Caki2 (cell line): ENCODE measurements around the gene KLHL2. TPM values are rescaled to one million over a fixed set of nuclear protein-coding genes. Genes with fewer than 3 reads are reported as not detected.
"Not testable (repeated sequence)": the region's sequence is repeated elsewhere in the genome, so short reads cannot be mapped to it uniquely, and the experiment has no call there.

Experiments
- DNase-seq: peaks from one replicate; pipeline ENCODE4 v3.0.0-alpha.2; 2015; ENCODE audit warnings: low read depth
- in situ Hi-C: cut with HindIII; loops from 2 replicates; pipeline ENCODE4 v1.10.0; 2016; ENCODE audit warnings: low sequenced_read_pairs, low pct_unique_long_range_greater_than_20kb, mixed read lengths
- total RNA-seq: library from RNA; depleted of rRNA; stranded (reverse); fragments of >200 nt; shearing (Covaris generic); gene quantifications from 2 replicates; pipeline ENCODE4 v1.2.3, GENCODE V29; 2014; ENCODE audit warnings: low replicate concordance

KLHL2 gene
- total RNA-seq, 1 experiment from 2014 or later, result 10.1 TPM

DNA sequence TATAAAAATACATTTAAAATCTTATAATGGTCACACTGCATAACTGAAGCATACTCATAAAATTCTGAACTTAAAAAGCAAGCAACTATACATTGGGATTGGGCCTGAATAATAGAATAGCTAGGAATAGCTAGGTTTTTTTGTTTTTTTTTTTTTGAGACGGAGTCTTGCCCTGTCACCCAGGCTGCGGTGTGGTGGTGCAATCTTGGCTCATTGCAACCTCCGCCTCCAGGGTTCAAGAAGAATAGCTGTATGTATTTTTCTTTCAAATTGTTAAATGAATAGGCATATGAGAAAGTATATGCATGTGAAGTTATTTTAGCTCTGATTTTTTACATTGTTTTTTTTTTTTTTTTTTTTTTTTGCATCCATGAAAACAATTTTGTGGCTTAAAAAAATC is 56.1 kb downstream of the KLHL2 start:
- in situ Hi-C loops, DNase-seq: not testable (repeated sequence)

DNA sequence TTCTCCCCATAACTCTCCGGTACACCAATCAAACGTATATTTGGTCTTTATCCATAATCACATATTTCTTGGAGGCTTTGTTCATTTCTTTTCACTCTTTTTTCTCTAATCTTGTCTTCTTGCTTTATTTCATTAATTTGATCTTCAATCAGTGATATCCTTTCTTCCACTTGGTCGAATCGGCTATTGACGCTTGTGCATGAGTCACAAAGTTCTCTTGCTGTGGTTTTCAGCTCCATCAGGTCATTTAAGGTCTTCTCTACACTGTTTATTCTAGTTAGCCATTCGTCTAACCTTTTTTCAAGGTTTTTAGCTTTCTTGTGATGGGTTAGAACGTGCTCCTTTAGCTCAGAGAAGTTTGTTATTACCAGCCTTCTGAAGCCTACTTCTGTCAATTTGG is 62.6 kb downstream of the KLHL2 start:
- DNase-seq, result peak; percentile 4

DNA sequence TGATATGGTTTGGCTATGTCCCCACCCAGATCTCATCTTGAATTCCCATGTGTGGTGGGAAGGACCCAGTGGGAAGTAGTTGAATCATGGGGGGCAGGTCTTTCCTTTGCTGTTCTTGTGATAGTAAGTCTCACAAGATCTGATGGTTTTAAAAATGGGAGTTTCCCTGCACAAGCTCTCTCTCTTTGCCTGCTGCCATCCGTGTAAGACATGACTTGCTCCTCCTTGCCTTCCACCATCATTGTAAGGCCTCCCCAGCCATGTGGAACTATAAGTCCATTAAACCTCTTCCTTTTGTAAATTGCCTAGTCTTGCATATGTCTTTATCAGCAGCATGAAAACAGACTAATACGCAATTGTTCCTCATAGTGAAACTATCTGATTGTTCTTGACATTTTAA is 66.1 kb downstream of the KLHL2 start:
- in situ Hi-C loops, DNase-seq: not testable (repeated sequence)

More for the DNA sequence above, 62.6 kb downstream of the KLHL2 start:
- in situ Hi-C loops, result not testable (repeated sequence)

DNA sequence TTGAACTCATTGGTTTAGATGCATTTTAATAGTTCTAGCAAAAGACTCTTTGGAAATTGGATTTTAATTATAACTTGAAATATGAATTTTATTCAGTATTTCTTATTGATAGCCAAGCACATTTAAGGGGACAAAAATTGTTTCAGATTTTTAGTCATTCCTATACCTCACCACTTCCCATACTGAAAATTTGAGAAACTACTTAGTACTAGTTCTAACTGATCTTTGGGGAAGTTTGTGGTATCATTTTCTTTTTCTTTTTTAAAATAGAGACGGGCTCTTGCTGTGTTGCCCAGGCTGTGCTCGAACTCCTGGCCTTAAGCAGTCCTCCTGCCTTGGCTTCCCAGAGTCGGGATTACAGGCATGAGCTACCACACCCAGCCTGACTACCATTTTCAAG is 68.0 kb downstream of the KLHL2 start:
- in situ Hi-C loops, DNase-seq: not testable (repeated sequence)

DNA sequence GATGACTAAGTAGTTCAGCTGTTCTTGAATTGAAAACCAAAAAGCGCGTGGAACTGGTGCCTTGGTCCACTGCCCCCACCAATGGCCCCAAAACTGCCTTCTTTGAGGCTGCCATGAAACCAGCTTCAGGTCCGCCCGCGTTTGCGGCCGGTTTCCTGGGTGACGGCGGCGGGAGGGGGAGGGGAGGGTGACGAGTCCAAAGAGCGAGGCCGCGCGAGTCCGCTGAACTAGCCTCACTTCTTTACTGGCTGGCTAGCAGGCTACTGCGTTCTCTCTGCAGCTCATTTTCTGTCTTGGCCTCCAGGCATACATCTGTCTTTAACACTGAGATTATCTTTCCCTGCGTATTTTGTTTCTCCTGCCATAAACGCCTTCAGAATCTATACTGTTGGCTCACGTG is 72.2 kb downstream of the KLHL2 start:
- DNase-seq, in situ Hi-C loops: not testable (repeated sequence)

DNA sequence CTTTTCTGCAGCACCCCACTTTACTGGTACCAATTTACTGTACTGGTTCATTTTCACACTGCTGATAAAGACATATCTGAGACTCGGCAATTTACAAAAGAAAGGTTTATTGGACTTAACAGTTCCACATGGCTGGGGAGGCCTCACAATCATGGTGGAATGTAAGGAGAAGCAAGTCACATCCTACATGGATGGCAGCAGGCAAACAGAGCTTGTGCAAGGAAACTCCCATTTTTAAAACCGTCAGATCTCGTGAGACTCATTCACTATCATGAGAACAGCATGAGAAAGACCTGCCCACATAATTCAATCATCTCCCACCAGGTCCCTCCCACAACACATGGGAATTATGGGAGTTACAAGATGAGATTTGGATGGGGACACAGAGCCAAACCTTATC is 77.3 kb downstream of the KLHL2 start:
- DNase-seq, in situ Hi-C loops: not testable (repeated sequence)

DNA sequence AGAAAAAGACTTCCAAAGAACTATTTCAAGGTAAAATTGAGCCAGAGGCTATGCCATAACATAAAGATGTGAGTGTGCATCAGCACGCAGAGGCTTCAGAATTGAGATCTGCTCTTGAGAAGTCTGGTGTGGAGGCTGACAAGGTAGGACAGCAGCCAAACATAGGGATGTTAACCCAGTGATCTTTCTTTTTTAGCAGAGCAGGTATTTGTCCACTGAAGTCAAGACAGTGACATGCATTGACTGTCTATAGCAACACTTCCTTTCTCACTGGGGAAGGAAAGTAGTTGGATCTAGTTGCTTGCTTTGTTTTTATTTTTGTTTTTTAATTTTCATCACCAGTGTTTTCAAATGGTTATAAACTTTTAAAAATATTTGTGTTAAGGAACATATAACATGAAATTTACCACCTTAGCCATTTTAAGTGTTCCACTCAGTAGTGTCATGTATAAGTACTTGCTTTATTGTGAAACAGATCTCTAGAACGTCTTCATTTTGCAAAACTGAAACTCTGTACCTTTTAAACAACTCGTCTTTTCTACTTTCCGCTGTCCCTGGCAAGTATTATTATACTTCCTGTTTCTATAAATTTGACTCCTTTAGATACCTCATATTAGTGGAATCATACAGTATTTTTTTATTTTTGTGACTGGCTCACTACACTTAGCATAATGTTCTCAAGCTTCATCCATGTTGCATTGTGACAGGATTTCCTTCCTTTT is 79.4 kb downstream of the KLHL2 start:
- DNase-seq, in situ Hi-C loops: not testable (repeated sequence)

DNA sequence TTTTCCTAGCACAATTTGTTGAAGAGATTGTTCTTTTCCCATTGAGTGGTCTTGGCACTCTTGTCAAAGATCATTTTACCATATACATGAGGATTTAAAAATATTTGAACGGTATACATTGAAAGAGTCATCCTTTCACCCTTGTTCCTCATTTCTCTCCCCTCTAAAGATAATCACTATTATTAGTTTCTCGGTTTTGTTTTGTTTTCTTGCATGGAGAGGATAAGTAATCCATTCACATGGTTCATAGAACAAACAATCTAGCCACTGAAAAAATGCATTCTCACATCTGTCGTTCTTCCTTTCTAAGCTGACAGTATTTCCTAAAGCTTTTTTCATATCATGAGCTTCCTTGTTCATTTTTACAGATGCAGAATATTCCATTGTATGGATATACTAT is 80.9 kb downstream of the KLHL2 start:
- in situ Hi-C loops, result no loop called here

DNA sequence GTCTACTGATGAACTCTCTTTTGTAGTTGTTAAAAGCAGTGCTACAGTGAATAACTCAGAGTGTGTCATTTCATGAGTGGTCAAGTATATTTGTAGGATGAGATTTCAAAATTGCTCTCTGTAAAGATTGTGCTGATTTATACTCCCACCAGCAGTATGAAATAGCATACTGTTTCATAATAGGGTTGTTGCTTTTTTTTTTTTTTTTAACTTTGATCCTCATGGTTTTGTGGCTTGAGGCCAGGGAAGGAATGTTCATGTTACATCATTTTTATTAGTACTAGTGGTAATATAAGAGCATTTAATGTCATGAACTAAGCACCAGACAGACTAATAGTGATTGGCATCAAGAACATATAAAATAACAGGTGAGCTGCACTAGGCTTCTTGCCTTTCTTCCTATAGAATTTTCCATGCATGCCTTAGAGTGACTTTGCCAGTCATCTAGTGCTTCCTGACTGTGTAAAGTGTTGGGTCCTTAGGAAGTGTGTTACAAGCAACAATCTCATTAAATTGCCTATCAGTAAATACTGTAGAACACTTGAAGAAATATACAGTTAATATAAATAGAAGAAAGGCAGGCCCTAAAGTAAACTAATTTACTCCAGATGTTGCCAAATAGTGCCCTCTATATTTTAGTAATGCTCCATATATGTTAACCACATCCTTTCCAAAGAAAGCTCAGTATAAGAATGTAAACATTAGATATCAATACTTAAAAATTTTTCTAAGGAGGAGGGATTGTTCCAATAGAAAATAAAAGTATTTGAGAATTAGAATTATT is 81.5 kb downstream of the KLHL2 start:
- peak; percentile 2 for DNase-seq
- in situ Hi-C loops, result no loop called here

More for the DNA sequence above, 80.9 kb downstream of the KLHL2 start:
- no peak for DNase-seq

DNA sequence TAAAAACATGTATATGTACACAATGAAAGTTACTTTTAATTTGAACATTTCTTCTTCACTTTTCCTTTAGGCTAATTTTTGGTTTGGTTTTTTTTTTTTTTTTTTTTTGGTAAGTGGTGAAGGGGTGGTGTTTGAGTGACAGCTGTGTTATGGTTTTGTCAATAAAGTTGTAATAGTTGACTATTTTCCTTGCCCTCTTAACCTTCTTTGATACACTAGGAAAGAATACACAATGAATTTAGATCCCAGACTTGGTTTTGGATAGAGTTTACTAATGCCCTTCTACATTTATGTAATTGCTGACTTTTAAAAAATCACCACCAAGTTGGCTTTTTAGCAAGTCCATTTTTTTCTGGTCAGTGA is 82.0 kb downstream of the KLHL2 start:
- no peak for DNase-seq
- in situ Hi-C loops, result no loop called here

DNA sequence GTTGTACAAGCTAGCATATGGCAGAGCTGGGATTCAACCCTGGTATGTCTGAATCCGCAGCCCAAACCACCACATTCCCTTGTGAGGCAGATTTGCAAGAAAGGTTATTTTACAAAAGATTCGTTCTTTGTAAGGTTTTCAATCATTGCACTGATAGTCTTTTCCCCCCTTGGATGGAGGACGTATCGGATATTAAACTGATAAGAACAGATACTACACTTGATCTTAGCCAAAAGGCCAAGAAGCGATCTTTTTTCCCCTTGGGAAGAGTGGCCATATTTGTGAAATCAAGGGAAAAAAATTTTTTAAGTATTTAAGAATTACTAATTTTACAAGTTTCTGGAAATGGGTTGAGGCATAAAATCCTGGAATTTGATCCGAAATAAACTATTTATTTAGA is 85.7 kb downstream of the KLHL2 start:
- in situ Hi-C loops, result no loop called here

DNA sequence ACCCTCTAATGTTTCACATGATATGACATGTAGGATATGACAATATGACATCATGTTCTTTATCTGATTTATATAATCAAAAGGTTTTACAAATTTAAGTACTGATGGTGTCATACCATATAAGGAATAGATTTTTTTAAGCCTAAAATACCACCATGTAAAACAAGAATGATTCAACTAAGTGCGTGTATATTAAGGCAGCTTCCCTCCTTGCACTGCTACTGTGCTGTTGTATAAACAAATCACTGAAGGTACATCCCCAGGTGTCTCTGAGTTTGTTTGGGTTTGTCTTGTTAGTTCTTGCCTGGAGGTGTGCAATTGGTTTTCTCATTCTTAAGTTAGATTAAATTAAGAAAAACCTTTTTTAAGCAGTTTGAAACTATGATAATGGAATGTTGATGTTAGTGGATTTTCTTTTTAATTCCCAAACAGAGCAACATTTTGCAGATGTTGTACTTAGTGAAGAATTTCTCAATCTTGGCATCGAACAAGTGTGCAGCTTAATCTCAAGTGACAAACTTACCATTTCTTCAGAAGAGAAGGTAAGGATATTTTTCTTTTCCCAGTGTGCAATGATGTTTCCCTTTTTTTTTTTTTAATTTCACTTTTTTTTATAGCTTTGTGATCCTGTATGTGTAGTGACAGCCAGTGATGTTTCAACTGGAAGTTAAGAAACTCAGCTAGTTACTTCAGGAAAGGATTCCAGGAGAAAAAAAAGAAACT is 86.7 kb downstream of the KLHL2 start:
- in situ Hi-C loops, result no loop called here
- DNase-seq, result no peak

More for the DNA sequence above, 85.7 kb downstream of the KLHL2 start:
- no peak for DNase-seq

DNA sequence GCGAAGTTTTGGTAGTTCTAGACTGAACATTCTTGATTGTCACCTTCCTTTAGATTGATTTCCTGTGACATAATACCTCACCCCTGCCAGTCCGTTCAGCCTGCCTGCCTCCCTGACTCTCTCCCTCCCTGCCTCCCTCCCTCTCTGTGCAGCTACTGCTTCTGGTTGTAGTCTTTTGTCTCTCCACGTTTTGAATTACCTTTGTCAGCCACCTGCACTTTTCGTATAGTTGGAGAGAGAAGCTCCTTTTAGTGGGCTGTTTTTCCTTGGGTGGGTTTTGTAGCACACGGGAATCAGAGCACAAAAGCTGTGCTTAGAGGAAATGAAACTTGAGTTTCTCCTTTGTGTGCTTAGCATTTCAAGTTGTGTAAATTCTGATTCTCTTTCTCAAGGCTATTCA is 87.5 kb downstream of the KLHL2 start:
- in situ Hi-C loops, result no loop called here
- no peak for DNase-seq

DNA sequence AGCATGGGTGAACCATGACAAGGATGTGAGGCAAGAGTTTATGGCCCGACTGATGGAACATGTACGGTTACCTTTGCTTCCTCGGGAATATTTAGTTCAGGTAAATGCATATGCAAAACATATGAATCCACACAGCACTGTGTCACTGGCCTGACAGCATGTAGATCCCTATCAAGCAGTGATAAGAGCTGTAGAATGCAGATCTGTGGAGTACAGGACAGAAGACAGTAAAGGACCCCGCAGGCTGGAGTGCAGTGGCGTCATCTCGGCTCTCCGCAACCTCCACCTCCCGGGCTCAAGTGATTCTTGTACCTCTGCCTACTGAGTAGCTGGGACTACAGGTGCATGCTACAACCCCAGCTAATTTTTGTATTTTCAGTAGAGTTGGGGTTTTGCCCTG is 90.3 kb downstream of the KLHL2 start:
- in situ Hi-C loops, result no loop called here
- no peak for DNase-seq

DNA sequence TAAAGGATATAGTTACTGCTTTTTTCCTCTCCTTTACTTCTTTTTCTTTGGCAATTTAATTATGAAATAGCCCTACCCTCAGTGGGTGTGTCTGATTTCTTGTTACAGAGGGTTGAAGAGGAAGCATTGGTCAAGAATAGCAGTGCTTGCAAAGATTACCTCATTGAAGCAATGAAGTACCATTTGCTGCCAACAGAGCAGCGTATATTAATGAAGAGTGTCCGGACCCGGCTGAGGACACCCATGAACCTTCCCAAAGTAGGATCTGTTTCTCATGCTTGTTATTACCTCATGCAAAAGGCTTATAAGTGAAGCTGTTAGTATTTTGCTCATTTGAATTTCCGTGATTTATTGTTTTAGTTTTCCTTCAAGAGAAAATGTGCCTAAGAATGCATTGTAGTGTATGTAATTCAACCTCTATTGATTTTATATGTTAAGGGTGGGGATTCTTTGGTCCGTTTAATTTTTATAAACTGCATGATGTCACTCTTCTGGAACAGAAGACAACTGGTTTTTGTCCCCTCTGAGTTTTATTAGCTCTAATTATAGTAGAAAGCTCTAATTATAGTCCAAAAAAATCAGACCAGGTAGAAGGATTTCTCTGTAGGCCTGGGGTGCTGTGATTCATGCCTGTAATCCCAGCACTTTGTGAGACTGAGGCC is 92.2 kb downstream of the KLHL2 start:
- DNase-seq, result no peak
- in situ Hi-C loops, result no loop called here

DNA sequence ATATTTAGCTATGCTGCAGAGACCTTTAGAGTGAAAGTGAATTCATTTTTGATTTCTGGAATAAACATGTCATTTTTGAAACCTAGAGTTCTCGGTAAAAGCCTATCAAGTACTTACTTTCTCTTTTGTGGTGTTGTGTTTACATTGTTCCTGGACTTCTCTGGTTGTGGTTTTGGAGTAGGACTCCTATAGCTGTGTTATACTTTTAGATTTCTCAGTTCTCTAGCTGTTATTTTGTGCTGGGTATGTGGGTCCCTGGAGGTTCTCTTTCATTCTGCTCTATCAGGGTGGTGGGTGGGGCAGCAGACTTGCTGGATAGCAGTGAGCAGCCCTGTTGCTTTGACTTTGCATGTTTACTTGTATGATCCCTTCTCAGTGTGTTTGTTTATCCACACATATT is 94.5 kb downstream of the KLHL2 start:
- in situ Hi-C loops, result no loop called here
- no peak for DNase-seq

DNA sequence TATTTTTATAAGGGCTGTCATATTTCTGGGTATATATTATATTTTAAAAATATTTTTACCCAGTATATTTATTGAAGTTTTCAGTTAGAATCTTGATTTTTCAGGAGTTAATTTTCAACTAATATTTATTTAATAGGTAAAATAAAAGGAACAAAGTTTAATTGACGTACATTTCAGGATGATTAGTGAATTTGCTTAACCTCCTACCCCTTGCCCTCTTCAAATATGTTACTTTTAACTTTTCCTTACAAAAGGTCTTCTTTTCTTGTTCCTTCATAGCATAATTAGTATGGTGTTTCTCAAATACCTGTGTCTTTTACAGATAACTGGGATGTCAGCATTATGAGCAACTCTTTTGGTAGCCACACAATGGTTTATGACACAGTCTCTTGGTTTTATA is 95.3 kb downstream of the KLHL2 start:
- in situ Hi-C loops, result no loop called here

DNA sequence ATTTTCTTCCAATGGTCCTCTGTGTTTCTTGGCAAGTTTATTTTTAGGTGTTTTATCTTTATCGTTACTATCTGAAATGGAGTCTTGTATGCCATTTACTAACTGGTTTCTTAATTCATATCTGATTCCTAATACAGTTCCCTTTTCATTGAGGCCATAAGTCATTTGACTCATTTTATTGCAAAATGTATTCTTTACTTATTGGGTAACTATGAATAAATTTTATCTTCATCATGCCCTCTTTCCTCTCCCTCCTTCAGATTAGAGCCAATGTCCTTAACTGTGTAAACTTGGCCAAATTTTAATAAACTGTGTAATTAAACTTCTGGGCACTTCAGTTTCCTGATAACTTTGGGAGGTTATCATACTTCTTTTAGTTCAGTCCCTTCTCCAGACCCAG is 100.8 kb downstream of the KLHL2 start:
- in situ Hi-C loops, result no loop called here
- no peak for DNase-seq

More for the DNA sequence above, 95.3 kb downstream of the KLHL2 start:
- DNase-seq, result no peak

DNA sequence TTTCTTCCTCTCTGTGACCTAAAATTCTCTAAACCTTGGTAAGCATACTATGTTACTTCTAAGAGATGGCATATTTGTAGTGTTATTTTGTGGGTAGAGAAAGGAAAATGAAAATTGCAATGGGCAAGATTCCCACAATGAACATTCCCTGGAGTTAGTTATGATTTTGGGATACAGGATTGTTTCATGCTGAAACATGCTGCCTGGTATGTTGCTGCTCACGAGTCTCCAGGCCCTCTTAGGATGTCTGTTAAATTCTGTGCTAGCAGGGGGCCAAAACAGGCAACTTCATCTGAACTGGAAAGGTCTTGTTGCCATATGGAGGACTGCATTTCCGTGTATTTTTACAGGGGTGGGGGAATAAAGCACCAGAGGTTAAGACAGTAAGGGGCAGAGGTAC is 101.2 kb downstream of the KLHL2 start:
- in situ Hi-C loops, result no loop called here
- no peak for DNase-seq
